H1 (cell line): ENCODE measurements around the gene DZIP1L. TPM values are rescaled to one million over a fixed set of nuclear protein-coding genes. Genes with fewer than 3 reads are reported as not detected.
A peak's percentile ranks its signal among the peaks of the same experiment; 100 is the strongest.

Experiments
- CTCF ChIA-PET: fragments of 300-600 bp; sonication (Branson Sonifier 250); formaldehyde crosslinking; loops from one replicate; lab custom pipeline; 2021; ENCODE audit not compliant: partially characterized antibody; lab: Charles Lee
- POLR2A ChIA-PET: fragments of 300-600 bp; sonication (Branson Sonifier 250); formaldehyde crosslinking; loops from one replicate; lab custom pipeline; 2021; ENCODE audit warnings: inconsistent platforms; ENCODE audit not compliant: partially characterized antibody; lab: Charles Lee
- DNase-seq, 2 experiments: peaks; one replicate each; pipeline versions ENCODE4 v3.0.0 to v3.0.0-alpha.2; 2010 to 2022; ENCODE audit warnings: low spot score in 2 of 2, low read depth in 1 of 2, mixed read lengths in 1 of 2
- FAIRE-seq: peaks from 2 replicates; lab custom pipeline; 2011; peaks lifted over from hg19 to GRCh38; lab: Jason Lieb, UNC
- H2AFZ ChIP-seq: 2 replicates; pipeline ENCODE4 v1.8.1; 2012; ENCODE audit warnings: low read length, inconsistent platforms
- H2AK5ac ChIP-seq: 2 replicates; pipeline ENCODE4 v1.6.1; 2013; ENCODE audit warnings: low read depth, low read length
- H2BK120ac ChIP-seq: replicated peaks from 2 replicates; pipeline ENCODE3; 2013; ENCODE audit warnings: low read depth, low read length, inconsistent platforms
- H2BK12ac ChIP-seq: 2 replicates; pipeline ENCODE4 v1.6.1; 2013; ENCODE audit warnings: low read depth, low read length
- H2BK15ac ChIP-seq: 2 replicates; pipeline ENCODE4 v1.6.1; 2013; ENCODE audit warnings: low read length
- H2BK20ac ChIP-seq: 2 replicates; pipeline ENCODE4 v1.6.1; 2013; ENCODE audit warnings: low read length
- H2BK5ac ChIP-seq: 2 replicates; pipeline ENCODE4 v1.6.1; 2013; ENCODE audit warnings: low read depth, low read length
- H3K14ac ChIP-seq: 2 replicates; pipeline ENCODE4 v1.6.1; 2013; ENCODE audit warnings: inconsistent platforms; ENCODE audit not compliant: insufficient read length
- H3K18ac ChIP-seq: 2 replicates; pipeline ENCODE4 v1.6.1; 2013; ENCODE audit warnings: low read length; ENCODE audit errors: extremely low read depth
- H3K23ac ChIP-seq: 2 replicates; pipeline ENCODE4 v1.6.1; 2013; ENCODE audit warnings: inconsistent platforms; ENCODE audit not compliant: insufficient read length
- H3K23me2 ChIP-seq: 2 replicates; pipeline ENCODE4 v1.6.1; 2013; ENCODE audit warnings: low read depth, low read length
- H3K27ac ChIP-seq: 2 replicates; pipeline ENCODE4 v1.6.1; 2011; ENCODE audit warnings: low read depth, low read length, inconsistent platforms
- H3K27me3 ChIP-seq, 4 experiments: replicated peaks in 1 of 4; 1 replicate in 1 of 4; 2 replicates in 3 of 4; pipeline versions ENCODE4 v1.6.1 to v1.8.1; 2011 to 2013; ENCODE audit warnings: low read length in 3 of 4, mild to moderate bottlenecking in 3 of 4, inconsistent platforms in 2 of 4, mixed read lengths in 2 of 4, moderate library complexity in 1 of 4; ENCODE audit not compliant: control insufficient read depth in 3 of 4, insufficient read depth in 3 of 4; ENCODE audit errors: extremely low read depth in 1 of 4
- H3K36me3 ChIP-seq, 4 experiments: 2 replicates each; pipeline versions ENCODE4 v1.6.1 to v1.8.1; 2011 to 2013; ENCODE audit warnings: mild to moderate bottlenecking in 4 of 4, low read length in 3 of 4, moderate library complexity in 2 of 4, control low read depth in 1 of 4, inconsistent platforms in 1 of 4; ENCODE audit not compliant: insufficient read depth in 4 of 4, control insufficient read depth in 2 of 4
- H3K4ac ChIP-seq: replicated peaks from 2 replicates; pipeline ENCODE3; 2013; ENCODE audit warnings: low read length, low read depth, mixed read lengths, inconsistent platforms; ENCODE audit not compliant: insufficient read length
- H3K4me1 ChIP-seq, 4 experiments: replicated peaks in 1 of 4; 1 replicate in 1 of 4; 2 replicates in 3 of 4; pipeline versions ENCODE4 v1.6.1 to v1.8.1; 2011 to 2013; ENCODE audit warnings: low read length in 3 of 4, inconsistent platforms in 2 of 4, mixed read lengths in 1 of 4; ENCODE audit not compliant: insufficient read depth in 4 of 4, control insufficient read depth in 3 of 4
- H3K4me2 ChIP-seq, 2 experiments: 2 replicates each; pipeline versions ENCODE4 v1.6.1 to v1.8.1; 2011 to 2013; ENCODE audit warnings: low read depth in 2 of 2, low read length in 2 of 2, control low read depth in 1 of 2, inconsistent platforms in 1 of 2, mild to moderate bottlenecking in 1 of 2; ENCODE audit not compliant: insufficient read depth in 1 of 2
- H3K4me3 ChIP-seq, 4 experiments: fragments of 200-600, 300-600 bp in 1 of 4; sonication (generic), shearing (Covaris generic), sonication (Bioruptor Twin) in 1 of 4; 2 replicates each; pipeline versions ENCODE4 v1.5.1 to v1.8.1; 2011 to 2016; ENCODE audit warnings: low read length in 4 of 4, low read depth in 3 of 4, control low read depth in 2 of 4, inconsistent platforms in 2 of 4, mild to moderate bottlenecking in 2 of 4, mixed read lengths in 1 of 4, moderate library complexity in 1 of 4; ENCODE audit not compliant: insufficient read depth in 2 of 4; ENCODE audit errors: extremely low read depth in 1 of 4
- H3K56ac ChIP-seq: replicated peaks from 2 replicates; pipeline ENCODE3; 2013; ENCODE audit warnings: low read depth, mild to moderate bottlenecking, mixed read lengths, low read length, inconsistent platforms; ENCODE audit not compliant: insufficient read length
- H3K79me1 ChIP-seq: 2 replicates; pipeline ENCODE4 v1.6.1; 2013; ENCODE audit warnings: low read depth, low read length, control low read depth
- H3K79me2 ChIP-seq, 2 experiments: 2 replicates each; pipeline versions ENCODE4 v1.6.1 to v1.8.1; 2012 to 2013; ENCODE audit warnings: low read length in 2 of 2, mild to moderate bottlenecking in 2 of 2, inconsistent platforms in 1 of 2; ENCODE audit not compliant: insufficient read depth in 2 of 2, control insufficient read depth in 1 of 2
- H3K9ac ChIP-seq, 4 experiments: replicated peaks in 1 of 4; 1 replicate in 1 of 4; 2 replicates in 3 of 4; pipeline versions ENCODE4 v1.6.1 to v1.8.1; 2011 to 2013; ENCODE audit warnings: low read depth in 3 of 4, low read length in 3 of 4, control low read depth in 2 of 4, mild to moderate bottlenecking in 2 of 4, moderate library complexity in 2 of 4, inconsistent platforms in 1 of 4; ENCODE audit errors: extremely low read depth in 1 of 4
- H3K9me3 ChIP-seq, 2 experiments: 2 replicates each; pipeline versions ENCODE4 v1.6.1 to v1.8.1; 2012 to 2013; ENCODE audit warnings: mild to moderate bottlenecking in 2 of 2, moderate library complexity in 2 of 2, control low read depth in 1 of 2, inconsistent platforms in 1 of 2, low read depth in 1 of 2, low read length in 1 of 2, mixed read lengths in 1 of 2; ENCODE audit not compliant: insufficient read depth in 2 of 2
- H4K20me1 ChIP-seq, 2 experiments: replicated peaks in 1 of 2; 2 replicates each; pipeline versions ENCODE3 to v1.8.1; 2011 to 2013; ENCODE audit warnings: inconsistent platforms in 2 of 2, low read length in 2 of 2, mild to moderate bottlenecking in 1 of 2; ENCODE audit not compliant: insufficient read depth in 2 of 2, control insufficient read depth in 1 of 2
- H4K5ac ChIP-seq: 2 replicates; pipeline ENCODE4 v1.6.1; 2013; ENCODE audit warnings: low read length, low read depth, mixed read lengths, inconsistent platforms; ENCODE audit not compliant: insufficient read length
- H4K8ac ChIP-seq: 2 replicates; pipeline ENCODE4 v1.8.0; 2013; ENCODE audit warnings: mild to moderate bottlenecking, moderate library complexity, low read length, inconsistent platforms; ENCODE audit not compliant: insufficient read depth; ENCODE audit errors: extremely low read depth
- H4K91ac ChIP-seq: replicated peaks from 2 replicates; pipeline ENCODE3; 2013; ENCODE audit warnings: low read length, mixed read lengths, inconsistent platforms; ENCODE audit not compliant: insufficient read length
- ASH2L ChIP-seq: fragments of 200-600, 300-600 bp; sonication (generic); IDR thresholded peaks from one replicate; pipeline ENCODE4 v1.7.1; 2017; ENCODE audit warnings: low read length
- BACH1 ChIP-seq: IDR thresholded peaks from 2 replicates; pipeline ENCODE4 v1.6.1; 2012; ENCODE audit warnings: low read length, improper control_type of control experiment
- BRCA1 ChIP-seq: IDR thresholded peaks from 2 replicates; pipeline ENCODE4 v1.6.1; 2012; ENCODE audit warnings: low read depth, low read length, improper control_type of control experiment
- CEBPB ChIP-seq: IDR thresholded peaks from 2 replicates; pipeline ENCODE4 v1.6.1; 2012; ENCODE audit warnings: low read depth, low read length
- CHD2 ChIP-seq: IDR thresholded peaks from 2 replicates; pipeline ENCODE4 v1.6.1; 2012; ENCODE audit warnings: low read length, improper control_type of control experiment
- KDM4A ChIP-seq: IDR thresholded peaks from one replicate; pipeline ENCODE4 v1.7.1; 2012; ENCODE audit warnings: low read depth, mild to moderate bottlenecking, moderate library complexity, low read length, inconsistent platforms; ENCODE audit not compliant: severe bottlenecking
- POU5F1 ChIP-seq: IDR thresholded peaks from 2 replicates; pipeline ENCODE4 v1.6.1; 2011; ENCODE audit warnings: low read depth, mild to moderate bottlenecking, low read length, moderate library complexity
- RFX5 ChIP-seq: IDR thresholded peaks from 2 replicates; pipeline ENCODE4 v1.6.1; 2011; ENCODE audit warnings: low read depth, low read length, improper control_type of control experiment, borderline replicate concordance
- SIN3A ChIP-seq, 2 experiments: IDR thresholded peaks in 1 of 2; conservative IDR thresholded peaks in 1 of 2; 2 replicates each; pipeline ENCODE4 v1.6.1; 2011 to 2012; ENCODE audit warnings: low read length in 2 of 2, improper control_type of control experiment in 1 of 2, low read depth in 1 of 2, mild to moderate bottlenecking in 1 of 2
- WGBS, 2 experiments: shearing (Covaris generic) in 1 of 2; methylation state at CpG; one replicate each; pipeline versions ENCODE4 v1.1.6 to v1.1.7; 2013 to 2015; ENCODE audit warnings: low lambda C conversion rate in 2 of 2, mixed read lengths in 2 of 2, inconsistent platforms in 1 of 2, low coverage in 1 of 2, missing lambda C conversion rate in 1 of 2; ENCODE audit not compliant: insufficient replicate concordance in 2 of 2, insufficient coverage in 1 of 2, insufficient read length in 1 of 2; ENCODE audit errors: extremely low coverage in 1 of 2, missing lambda C conversion rate in 1 of 2; 5-methylcytosine and 5-hydroxymethylcytosine counted together
- polyA plus RNA-seq, 7 experiments: library from polyadenylated mRNA; depleted of rRNA in 3 of 7; stranded (reverse) in 5 of 7; unstranded in 2 of 7; fragments of >200 nt in 5 of 7; fragments of 200-250 nt in 2 of 7; gene quantifications; 1 replicate in 5 of 7; 2 replicates in 1 of 7; 4 replicates in 1 of 7; pipeline versions ENCODE4 v1.2.1 to v1.2.3, GENCODE V29; 2011 to 2013; ENCODE audit warnings: missing spikeins in 2 of 7, mixed read lengths in 2 of 7
- total RNA-seq: library from RNA; stranded (reverse); fragmentation: NEBNext Ultra II Directional; extraction: Animal tissue kit (Norgen Biotek cat#: 25700); gene quantifications from 2 replicates; pipeline ENCODE4 v1.2.1, GENCODE V29; 2021
- TF ChIP-seq, protein P1 (sequence below): IDR thresholded peaks from 2 replicates; pipeline ENCODE4 v1.6.1; 2012; ENCODE audit warnings: inconsistent platforms

DZIP1L gene
- total and polyA plus RNA-seq, 2 of the 8 experiments (the other 6 are each of a cell fraction or from before 2014, with no cell fraction given) = 6.5 to 8.3 TPM

DNA sequence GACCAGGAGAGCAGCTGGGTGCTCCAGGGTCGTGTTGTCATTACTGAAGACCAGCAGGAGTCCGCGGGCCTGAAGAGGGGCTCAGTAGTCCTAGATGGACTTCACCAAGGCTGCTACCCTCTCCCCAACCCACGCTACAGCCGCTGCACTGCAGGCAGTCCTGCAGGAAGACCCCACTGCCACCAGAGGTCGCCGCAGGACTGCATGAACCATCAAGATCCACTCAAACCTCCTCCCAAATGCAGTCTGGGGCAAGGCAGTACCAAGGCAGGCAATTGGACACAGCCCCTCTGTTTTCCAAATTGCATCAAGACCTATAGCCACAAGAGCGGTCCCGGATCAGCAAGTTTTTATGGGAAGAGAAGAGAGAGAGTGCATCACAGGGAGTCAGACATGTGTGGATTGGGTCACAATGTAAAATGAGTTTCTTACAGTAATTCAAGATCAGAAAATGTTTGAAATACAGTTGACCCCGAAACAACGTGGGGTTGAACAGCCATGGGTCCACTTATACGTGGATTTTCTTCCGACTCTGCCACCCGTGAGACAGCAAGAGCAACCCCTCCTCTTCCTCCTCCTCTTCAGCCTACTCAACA, 46.7 kb downstream of the DZIP1L start:
- WGBS, 2 experiments = 39% methylated on average over 14 of the region's 14 CpGs; no CpG with 5 or more reads in 1 of the 2 experiments
- Histone ChIP-seq H3K56ac (no peak overlapping the region), H2BK5ac (peak overlapping the region; percentile 35; the same call in 1 of the 2 replicates), H3K18ac (no peak overlapping the region), H3K4ac (no peak overlapping the region), H3K4me2 (no peak overlapping the region), H3K79me1 (no peaks in the 10 kb centered on the region), H4K8ac (peak overlapping the region; percentile 58; the same call in 1 of the 2 replicates), H2BK120ac (no peak overlapping the region), H2AFZ (no peak overlapping the region), H3K9me3 (no peaks in the 10 kb centered on the region), H4K5ac (no peak overlapping the region), H3K27ac (no peak overlapping the region), H3K14ac (no peak overlapping the region), H3K4me1 (peaks cover 1 to 5% (median 3%) of the 10 kb centered on the region in 4 experiments; a peak in 3 of 7 replicates), H3K23ac (no peak overlapping the region), H4K20me1 (no peaks in the 10 kb centered on the region), H2BK20ac (no peak overlapping the region), H3K9ac (no peak overlapping the region), H3K79me2 (no peaks in the 10 kb centered on the region), H3K27me3 (no peaks in the 10 kb centered on the region), H3K23me2 (no peaks in the 10 kb centered on the region), H2BK15ac (no peak overlapping the region), H2AK5ac (no peak overlapping the region), H2BK12ac (no peak overlapping the region), H4K91ac (no peak overlapping the region), H3K4me3 (no peak overlapping the region), H3K36me3 (peaks cover 3 to 9% (median 9%) of the 10 kb centered on the region in 4 experiments; a peak in 5 of 8 replicates)
- ChIA-PET CTCF (interaction anchor here (0.8 to 16.3 kb wide), 19 partner anchors 8 to 263 kb away, joined by 3 to 232 read pairs (median 5); partner anchors contain the start of gene DZIP1L), POLR2A (interaction anchor here (0.6 to 2.7 kb wide), 6 partner anchors 9 to 523 kb away, joined by 3 to 11 read pairs (median 4); partner anchors contain the start of genes ARMC8, DBR1 and DZIP1L)
- DNase-seq = peak; percentile 64 to 89
- FAIRE-seq = peak; percentile 84
- 0 out of 2 replicates have a peak, but pooled peaks have one; percentile 47 for TF ChIP-seq CHD2
- no peak for TF ChIP-seq BRCA1
- no peak for TF ChIP-seq ASH2L
- TF ChIP-seq, protein P1, sequence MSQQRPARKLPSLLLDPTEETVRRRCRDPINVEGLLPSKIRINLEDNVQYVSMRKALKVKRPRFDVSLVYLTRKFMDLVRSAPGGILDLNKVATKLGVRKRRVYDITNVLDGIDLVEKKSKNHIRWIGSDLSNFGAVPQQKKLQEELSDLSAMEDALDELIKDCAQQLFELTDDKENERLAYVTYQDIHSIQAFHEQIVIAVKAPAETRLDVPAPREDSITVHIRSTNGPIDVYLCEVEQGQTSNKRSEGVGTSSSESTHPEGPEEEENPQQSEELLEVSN = no peak
- no peak for TF ChIP-seq KDM4A
- TF ChIP-seq BACH1 = peak; percentile 47; the same call in 1 of the 2 replicates
- TF ChIP-seq CEBPB = 0 out of 2 replicates have a peak, but pooled peaks have one; percentile 9
- no peak for TF ChIP-seq RFX5
- TF ChIP-seq POU5F1 = no peak
- 0 out of 4 replicates have a peak, but pooled peaks of 1 of the 2 experiments have one; percentile 29 for TF ChIP-seq SIN3A (conservative IDR thresholded peaks at IDR 0.05 in 1 of 2, IDR thresholded peaks at IDR 0.05 in 1 of 2; ENCODE audit: low read depth in 1 of 2, low read length in 2 of 2)
